Non-pigmented ciliary epithelial cell (primary cell): ENCODE measurements around the gene PATE1.
"Not testable (repeated sequence)": the region's sequence is repeated elsewhere in the genome, so short reads cannot be mapped to it uniquely, and the experiment has no call there.

Source experiments
- DNase-seq: peaks from one replicate; pipeline ENCODE4 v3.0.0-alpha.2; 2010; ENCODE audit warnings: low read depth

PATE1 gene

GRCh38 chr11:125745979-125746378 lies at the start of gene PATE1:
PATE1 (plus strand) TSS chr11:125746279; CDS start chr11:125746305, 26 bp downstream.
- no peak for DNase-seq

GRCh38 chr11:125701018-125701610 lies 45.0 kb upstream of the PATE1 start:
- no peak for DNase-seq

- no peak for DNase-seq
Measured at GRCh38 chr11:125701858-125702621, 44.0 kb upstream of the PATE1 start.

- not testable (repeated sequence) for DNase-seq
Measured at GRCh38 chr11:125704686-125705085, 41.4 kb upstream of the PATE1 start.

GRCh38 chr11:125720781-125721180 lies 25.3 kb upstream of the PATE1 start:
- DNase-seq, result no peak

- DNase-seq, result peak; percentile 2
Measured at GRCh38 chr11:125724125-125724524, 22.0 kb upstream of the PATE1 start.

- no peak for DNase-seq
Measured at GRCh38 chr11:125728969-125729368, 17.1 kb upstream of the PATE1 start.

GRCh38 chr11:125740617-125741016 lies 5.5 kb upstream of the PATE1 start:
- no peak for DNase-seq

- DNase-seq, result no peak
Measured at GRCh38 chr11:125743681-125744080, 2.4 kb upstream of the PATE1 start.

- DNase-seq, result no peak
Measured at GRCh38 chr11:125750629-125751028, 4.5 kb downstream of the PATE1 start.

GRCh38 chr11:125756050-125756449 lies 10.0 kb downstream of the PATE1 start:
- no peak for DNase-seq

- DNase-seq, result no peak
Measured at GRCh38 chr11:125762445-125762844, 16.4 kb downstream of the PATE1 start.

GRCh38 chr11:125763483-125763882 lies 17.4 kb downstream of the PATE1 start:
- DNase-seq, result no peak

- DNase-seq, result no peak
Measured at GRCh38 chr11:125766251-125766650, 20.2 kb downstream of the PATE1 start.

GRCh38 chr11:125768336-125769046 lies 22.4 kb downstream of the PATE1 start:
- no peak for DNase-seq

- no peak for DNase-seq
Measured at GRCh38 chr11:125770583-125770982, 24.5 kb downstream of the PATE1 start.

- DNase-seq, result peak; percentile 40
Measured at GRCh38 chr11:125772834-125773505, 26.9 kb downstream of the PATE1 start.

GRCh38 chr11:125773516-125773915 lies 27.4 kb downstream of the PATE1 start:
- no peak for DNase-seq

GRCh38 chr11:125777309-125777708 lies 31.2 kb downstream of the PATE1 start:
- DNase-seq, result no peak

GRCh38 chr11:125778728-125779127 lies 32.6 kb downstream of the PATE1 start, which contains the start of gene PATE2:
PATE2 (minus strand) TSS chr11:125778828; CDS start chr11:125778773, 55 bp downstream.
- no peak for DNase-seq

- DNase-seq, result no peak
Measured at GRCh38 chr11:125784678-125785077, 38.6 kb downstream of the PATE1 start.

GRCh38 chr11:125787827-125788226 lies 41.7 kb downstream of the PATE1 start, which contains the start of gene PATE3:
PATE3 (plus strand) TSS chr11:125788127; CDS start chr11:125788152, 25 bp downstream.
- DNase-seq, result no peak
